KG1 (cell line): ENCODE results near the gene F13A1.
"Not testable (repeated sequence)": the region's sequence is repeated elsewhere in the genome, so short reads cannot be mapped to it uniquely, and the experiment has no call there.

ENCODE experiments used
- DNase-seq: peaks from one replicate; lab custom pipeline; 2025; lab: John Stamatoyannopoulos, UW

Gene F13A1

DNA sequence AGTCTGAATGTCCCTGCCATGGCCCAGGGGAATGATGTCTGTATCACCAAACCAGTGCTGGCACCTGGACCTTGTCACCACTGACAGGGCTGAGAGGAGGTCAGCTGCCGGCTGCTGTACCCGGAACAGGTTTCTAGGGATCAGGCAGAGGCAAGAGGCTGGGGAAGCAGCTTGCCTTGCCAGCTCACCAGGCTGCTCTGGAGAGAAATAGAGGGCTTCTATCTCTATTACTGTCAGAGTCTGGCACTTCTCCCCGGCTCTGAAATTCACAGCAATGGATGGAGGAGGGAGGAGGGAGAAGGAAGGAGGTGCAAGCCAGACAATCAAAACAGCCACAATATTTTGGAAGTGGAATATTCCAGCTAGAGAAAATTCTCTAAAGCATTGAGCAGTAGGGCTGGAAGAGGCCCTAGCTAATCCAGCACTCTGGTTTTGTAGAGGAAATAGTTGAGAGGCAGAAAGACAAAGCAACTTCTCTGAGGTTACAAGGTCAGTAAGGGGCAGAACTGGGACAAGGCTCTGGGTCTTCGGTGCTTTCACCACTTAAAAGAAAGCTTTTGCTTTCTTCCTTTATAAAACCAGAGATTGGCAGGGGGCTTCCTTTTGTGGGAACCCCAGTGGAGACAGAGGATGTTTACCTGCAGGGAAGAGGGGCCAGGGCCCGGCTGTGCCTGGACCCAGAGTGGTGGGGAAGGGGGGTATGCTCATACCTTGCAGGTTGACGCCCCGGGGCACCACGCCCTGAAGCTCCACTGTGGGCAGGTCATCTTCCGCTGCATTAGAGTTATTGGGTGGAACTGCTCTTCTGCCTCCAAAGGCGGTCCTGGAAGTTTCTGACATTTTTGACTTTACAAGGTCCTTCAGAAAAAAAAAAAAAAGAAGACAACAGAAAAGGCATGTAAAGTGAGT, 2.4 kb downstream of the F13A1 start:
- DNase-seq, result no peak

DNA sequence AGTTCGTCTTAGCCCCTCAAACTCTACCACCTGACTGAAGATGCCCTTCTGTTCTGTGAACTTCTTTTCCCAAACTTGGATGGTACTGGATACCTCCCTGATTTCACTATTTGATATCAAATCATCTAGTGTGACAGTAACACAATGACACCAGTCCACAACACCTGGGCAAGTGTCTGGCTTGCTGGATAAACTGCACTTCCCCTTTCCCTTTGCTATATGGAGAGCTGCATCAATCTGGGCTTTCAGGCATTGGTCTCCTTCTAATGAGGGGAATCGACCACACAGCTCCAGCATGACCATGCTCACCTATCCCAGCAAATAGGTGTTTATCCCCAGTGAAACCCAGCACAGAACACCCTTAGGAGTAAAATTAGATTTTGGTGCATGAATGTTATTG, 3.1 kb downstream of the F13A1 start:
- no peak for DNase-seq

DNA sequence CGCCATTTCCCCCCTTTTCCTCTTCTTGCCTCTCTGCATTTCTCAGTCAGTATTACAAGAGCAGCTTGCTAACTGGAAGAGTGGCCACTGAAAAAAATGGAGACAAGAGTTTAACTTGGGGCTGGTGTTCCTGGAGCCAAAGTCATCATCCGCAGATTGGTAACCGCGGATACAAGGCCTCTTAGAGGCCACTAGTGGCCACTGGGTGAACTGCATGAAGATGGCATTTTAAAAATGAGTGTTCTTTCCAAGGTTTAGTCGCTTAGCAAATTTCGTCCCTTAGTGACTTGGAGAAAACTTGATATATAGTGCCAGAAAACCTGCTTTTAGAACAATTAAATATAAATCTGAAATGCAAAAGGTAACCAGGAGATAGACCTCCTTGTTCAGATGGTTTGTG, 4.8 kb downstream of the F13A1 start:
- no peak for DNase-seq

DNA sequence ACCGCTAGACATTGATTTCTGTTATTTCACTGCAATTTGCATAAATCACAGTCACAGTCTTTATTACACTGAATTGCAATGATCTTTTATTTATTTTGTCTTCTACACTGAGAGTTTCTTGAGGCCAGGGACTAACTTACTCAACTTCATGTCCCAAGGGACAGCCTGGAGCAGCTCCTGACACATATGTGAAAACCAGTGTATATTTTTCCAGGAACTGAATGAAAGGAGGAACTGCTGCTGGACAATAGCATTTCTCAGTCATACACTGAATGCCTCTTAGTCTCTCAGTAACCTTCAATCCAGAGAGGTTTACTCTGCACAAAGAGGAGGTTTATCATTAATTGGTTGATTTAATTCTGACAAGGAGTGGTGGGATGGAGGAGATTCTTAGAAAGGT, 5.9 kb downstream of the F13A1 start:
- DNase-seq, result no peak

DNA sequence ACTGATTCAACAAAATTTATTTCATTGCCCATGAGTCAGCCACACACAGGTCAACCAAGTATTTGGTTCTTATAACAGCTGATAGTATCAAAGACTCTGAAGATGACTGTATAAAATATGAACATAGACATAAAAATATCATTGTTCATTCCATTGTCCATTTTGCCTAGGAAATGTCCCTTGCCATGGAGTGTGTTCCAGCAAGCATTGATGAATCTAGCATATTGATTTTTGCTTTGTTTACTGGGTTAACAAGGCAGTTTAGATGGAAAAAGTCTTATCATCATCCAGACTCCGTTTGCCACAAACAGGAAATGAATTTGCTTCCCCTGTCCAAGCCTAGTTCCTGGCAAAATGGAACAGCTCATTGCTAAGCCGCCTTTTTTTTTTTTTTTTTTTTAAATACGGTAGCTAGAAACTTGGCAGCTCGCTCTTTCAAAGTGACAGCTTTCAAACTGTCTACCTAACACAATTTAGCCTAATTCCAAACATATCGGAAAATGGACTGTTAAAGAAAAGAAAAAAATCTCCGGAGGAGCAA, 7.5 kb downstream of the F13A1 start:
- DNase-seq, result no peak

DNA sequence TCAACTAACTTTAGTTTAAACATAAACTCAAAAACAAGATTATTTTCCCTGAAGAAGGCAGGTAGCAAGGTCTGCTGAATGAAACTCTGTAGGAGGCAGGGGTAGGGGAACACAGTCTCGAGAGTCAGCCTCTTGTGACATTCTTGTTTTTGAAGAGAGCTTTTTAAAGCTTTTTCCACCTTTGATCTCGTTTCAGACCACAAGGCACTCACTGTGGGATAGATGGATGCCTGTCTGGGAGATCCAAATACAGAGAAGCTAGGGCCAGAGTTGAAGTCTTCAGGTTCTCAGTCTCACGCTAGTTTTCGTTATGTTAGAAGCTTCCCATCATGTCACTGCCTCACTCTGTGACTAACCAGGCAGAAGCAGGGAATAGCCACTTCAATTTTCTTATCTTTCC, 14.9 kb downstream of the F13A1 start:
- no peak for DNase-seq

DNA sequence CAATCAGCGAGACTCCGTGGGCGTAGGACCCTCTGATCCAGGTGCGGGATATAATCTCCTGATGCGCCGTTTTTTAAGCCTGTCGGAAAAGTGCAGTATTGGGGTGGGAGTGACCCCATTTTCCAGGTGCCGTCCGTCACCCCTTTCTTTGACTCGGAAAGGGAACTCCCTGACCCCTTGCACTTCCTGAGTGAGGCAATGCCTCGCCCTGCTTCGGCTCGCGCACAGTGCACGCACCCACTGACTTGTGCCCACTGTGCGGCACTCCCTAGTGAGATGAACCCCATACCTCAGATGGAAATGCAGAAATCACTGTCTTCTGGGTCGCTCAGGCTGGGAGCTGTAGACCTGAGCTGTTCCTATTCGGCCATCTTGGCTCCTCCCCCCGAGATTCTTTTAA, 20.1 kb downstream of the F13A1 start:
- not testable (repeated sequence) for DNase-seq

DNA sequence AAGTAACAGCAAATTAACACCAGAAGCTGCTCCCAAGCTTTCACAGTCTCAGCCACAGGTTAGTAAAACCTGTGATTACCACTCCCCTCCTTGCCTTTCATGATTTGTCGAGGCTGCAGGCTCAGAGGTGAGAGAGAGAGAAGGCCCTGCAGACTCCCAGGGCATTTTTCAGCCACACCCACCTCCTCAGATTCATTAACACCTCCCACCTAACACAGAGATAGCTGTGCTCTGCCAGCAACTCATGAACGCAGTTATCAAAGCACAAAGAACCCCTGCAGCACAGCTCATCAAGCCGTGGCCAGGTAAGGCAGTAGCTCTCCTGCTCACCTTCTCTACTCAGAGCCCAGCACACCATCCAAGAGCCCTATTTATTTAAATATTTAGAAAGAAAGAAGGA, 27.1 kb downstream of the F13A1 start:
- no peak for DNase-seq

DNA sequence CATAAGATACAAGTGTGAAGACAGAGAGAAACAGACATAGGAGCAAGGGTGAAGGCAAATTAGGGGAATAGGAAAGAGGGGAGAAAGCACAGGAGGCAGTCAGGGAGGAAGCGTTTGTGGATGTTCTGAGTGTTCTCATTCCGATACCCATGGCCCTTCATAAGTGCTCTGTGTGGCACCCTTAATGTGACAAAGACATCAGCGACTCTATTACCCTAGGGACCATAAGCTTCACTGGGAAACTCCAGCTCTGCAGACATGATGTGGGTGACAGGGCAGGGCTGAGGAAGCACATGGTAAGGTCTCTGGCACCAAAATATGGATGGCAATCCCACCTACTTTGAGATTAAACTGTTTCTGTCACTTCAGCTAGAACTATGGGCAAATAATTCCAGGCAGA, 33.0 kb downstream of the F13A1 start:
- no peak for DNase-seq

DNA sequence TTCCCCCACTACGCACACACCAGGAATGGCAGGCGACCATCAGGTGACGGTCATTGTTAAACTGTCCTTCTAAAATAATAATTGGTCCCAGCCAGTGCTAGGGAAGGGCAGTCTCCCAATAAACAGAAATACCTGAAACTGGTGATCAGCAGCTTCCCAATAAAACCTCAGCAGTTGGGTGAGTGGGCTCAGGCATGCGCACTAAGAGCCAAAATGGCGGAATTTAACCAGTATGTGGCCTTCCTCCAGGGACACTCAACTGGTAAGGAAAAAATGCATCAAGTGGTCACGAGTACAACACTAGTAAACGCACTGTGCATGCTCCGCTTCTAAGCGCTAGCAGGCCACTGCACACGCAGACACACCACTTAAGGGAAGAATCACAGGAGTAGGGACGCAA, 34.8 kb downstream of the F13A1 start:
- DNase-seq, result no peak

DNA sequence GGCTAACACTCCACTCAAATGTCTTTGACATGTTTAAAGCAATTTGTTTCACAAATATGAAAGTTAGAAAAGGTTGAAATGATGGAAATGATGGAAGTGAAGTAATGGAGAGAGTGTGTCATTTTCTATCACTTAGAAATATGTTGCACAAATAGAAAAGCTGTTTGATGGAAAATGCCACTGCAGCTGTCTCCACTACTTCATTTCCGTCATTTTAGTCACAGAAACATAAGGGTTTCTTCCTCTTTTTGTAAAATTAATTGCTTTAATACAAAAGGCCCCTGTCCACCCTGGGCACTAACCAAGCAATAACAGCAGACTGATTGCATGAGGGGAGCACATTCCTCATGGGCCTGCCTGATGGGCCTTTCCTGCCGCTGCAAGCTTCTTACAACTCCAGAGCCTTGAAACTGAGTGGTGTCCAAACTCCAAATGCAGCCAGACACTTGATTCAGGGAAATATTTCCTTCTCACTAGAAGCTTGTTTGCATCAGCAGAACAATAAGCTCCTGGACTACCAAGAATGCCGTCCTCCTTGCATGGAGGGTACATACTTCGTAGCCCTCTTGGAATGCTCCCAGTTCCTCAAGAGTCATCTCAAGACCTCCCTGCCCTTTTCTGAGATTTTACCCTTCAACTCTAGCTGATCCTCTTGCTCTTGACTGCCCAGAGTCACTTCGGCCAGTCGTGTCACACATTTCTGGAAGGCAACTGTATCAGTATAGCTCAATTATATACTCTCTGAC, 36.1 kb downstream of the F13A1 start:
- no peak for DNase-seq

DNA sequence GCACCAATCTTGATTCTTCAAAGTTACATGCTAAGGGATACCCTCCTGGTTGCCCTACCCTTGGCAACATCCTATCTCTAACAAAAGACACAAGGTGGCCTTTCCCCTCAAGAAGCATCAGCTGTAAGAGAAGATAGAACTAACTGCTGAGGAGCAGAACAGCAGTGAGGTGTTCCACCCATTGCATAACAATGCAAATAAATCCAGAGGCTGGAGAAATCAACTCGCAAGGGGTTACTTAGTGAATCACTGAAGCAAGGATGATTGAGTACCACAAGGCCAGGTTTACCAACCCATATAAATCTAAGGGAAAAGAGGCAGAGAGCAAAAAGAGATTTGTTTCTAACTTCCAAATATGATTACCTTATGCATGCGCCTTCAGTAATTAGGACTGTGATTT, 36.7 kb downstream of the F13A1 start:
- DNase-seq, result no peak

DNA sequence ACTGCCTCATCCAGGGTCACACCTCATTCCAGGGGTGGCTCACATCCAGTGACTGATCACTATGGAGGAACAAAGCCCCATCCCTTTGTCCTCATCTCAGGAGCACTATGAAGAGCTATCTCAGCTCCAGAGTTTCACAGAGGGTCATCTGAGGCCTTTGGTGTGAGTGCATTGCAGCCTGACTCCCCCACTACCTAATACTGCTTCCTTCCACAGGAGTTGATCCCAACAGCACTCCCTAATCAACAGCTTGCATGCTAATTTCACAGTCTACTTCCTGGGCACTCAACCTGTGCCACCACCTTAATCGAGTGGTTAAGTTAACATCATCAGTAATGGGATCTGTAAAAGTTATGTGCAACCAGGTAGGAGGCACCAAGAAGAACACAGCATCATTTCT, 37.7 kb downstream of the F13A1 start:
- no peak for DNase-seq

DNA sequence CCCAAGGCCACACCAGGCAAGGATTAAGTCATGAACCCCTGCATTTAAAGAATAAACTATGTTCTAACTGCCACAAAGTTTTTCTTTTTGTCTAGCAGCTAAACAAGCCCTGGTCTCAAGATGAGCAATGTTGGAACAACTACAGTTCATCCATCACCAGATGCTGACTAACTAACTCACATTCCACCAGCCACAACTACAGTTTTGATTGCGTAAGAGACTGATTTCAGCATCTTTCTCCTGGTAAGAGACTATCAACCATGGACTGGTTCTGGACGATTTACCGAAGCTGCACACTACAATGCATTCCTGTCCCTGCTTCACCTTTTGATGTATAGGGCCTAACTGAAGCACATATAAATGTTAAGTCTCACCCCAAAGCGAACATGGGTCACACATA, 43.0 kb downstream of the F13A1 start:
- no peak for DNase-seq

DNA sequence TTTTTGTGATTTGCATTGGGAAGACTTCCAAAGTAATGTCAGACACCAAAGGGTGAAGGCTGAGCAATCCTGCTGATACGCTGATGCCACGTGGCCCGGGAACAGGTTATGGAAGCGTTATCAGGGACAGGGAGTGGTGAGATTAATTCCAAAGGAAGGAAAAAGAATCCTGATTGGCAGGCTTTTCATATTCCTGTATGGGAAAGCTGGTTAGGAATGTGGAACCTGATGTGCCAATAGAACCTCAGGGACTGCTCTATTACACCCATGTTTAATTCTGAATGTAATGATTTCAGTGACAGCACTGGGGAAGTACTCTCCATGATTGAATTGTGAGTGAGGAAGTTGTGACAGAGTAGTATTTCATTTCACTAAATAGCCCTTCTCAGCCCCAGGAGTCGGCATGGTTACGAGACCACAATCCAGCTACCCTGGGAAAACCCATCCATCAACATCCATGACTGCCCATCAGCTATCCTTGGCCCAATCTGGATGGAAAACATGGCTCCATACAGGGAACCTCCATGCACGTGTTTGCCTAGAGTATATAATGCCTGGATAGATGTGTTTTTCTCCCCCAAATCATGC, 49.4 kb downstream of the F13A1 start:
- no peak for DNase-seq

DNA sequence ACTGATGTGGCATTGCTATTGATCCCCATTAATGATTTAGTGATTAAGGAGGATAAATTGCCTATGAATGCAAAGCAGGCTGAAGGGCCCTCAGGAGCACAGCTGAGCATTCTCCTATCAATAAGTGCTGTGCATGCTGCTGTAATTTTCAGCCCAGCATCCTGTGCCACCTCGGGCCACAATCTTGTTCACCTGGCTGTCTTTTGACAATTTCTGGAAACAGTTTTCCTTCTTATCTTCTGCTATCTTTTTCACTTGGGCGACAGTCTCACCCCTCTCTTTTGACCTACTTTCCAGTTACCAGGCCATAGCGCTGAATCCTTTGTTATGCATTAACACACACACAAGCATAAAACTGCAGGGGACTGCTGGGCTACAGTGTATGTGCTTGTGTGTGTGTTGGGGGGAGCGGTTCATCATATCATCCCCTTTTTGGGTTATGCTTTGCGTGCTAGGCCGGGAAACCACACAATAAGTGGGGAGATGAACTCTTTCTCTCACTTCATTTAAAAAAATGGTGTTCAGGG, 60.2 kb downstream of the F13A1 start:
- DNase-seq, result no peak

DNA sequence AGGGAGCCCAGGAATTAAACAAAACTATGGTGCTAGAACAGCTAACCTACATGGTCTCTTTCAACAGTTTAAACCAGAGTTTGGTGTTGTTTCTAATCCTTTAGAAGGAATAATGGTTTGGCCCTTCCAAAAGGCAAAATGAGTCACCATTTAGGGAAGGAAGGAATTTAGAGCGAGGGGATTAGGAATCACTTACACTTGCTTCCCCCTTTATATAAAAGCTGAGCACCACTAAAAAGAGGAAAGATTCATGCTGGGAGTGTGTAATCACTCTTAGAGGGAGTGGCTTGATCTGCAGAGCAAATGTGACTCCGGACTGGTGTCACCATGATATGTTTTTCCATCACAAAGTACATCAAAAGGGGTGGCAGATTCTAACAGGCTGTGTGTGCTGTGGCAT, 63.6 kb downstream of the F13A1 start:
- no peak for DNase-seq

DNA sequence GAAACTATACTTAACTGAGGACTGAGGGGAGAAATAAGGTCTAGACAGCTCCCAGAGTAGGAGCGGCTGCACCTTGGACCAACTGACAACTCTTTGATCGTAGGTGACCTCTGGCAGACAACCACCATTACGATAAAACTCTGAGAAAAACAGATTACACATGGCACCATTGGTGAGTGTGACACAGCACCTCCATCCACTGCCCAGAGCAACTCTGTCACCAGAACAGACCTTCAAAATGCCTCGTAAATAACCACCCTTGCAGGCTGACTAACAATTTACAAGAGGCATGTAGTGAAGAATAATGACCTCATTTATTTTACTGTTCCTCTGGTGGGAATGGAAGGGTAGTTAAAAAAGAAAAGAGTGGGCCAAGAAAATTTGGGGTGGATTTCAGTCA, 64.2 kb downstream of the F13A1 start:
- DNase-seq, result no peak

DNA sequence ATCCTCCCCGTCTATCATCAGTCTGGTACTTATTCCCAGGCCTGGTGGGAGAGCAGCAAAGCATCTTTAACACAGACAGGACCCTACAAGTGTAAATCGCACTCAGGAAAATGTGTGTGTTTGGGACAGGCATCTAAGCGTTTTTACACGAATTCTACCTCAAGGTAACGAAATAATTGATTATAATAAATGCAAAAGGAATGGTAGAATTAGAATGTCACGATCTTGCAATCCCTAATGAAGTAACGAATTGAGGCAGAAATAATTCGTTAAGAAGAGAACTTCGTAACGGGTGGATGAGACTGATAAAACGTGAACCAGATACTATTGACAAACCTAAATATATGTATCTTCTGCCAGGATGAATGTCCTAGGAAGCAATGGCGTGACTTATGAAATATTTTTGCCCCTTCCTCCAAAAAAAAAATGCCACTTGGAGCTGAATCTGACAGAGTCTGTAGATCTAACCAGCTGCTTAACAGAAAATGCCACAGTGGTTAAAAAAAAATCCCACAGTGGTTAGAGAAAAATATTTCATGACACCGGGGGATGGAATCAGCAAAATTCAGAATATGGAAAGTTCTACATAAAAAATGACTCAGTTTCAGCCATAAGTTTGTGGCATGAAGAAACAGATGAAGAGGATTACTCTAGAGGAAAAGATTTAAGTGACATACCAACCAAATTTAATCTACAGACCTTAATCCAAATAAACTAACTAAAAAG, 68.7 kb downstream of the F13A1 start:
- DNase-seq, result no peak

DNA sequence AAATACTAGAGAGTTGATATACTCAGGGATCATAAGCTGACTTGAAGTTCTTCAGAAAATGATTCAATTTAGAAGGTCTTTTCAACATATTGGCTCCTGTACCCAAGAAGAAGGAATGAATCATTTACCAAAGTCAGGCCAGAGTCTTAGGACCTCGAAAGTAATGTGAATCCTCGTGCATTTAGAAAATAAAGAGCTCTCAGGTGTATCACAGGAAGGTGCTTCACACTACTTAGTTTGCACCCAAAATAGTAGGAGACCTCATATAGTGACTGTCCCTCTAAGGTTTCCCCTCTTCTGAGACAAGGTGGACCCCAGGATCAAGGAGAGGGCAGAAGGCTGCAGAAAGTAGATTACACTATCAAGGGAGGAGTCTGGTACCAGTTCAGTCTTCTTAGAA, 71.8 kb downstream of the F13A1 start:
- no peak for DNase-seq

DNA sequence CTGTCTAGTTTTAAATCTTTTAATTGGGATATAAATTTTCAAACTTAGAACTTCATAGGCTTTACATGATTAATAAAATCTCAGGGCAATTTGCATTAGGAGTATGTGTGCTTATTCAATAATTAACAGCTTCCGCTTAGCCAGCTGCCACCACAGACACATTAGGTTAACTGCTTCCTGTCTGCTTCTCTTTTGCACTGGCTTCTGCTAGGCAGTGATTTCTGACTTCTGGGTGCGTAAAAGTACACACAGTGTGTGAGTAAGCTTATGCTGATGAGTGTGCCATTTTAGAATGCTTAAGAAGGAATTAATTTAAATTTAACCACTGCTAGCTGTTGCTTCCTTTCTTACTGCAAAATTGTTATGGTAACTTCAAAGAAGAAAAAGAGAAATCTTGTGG, 73.9 kb downstream of the F13A1 start:
- DNase-seq, result no peak

DNA sequence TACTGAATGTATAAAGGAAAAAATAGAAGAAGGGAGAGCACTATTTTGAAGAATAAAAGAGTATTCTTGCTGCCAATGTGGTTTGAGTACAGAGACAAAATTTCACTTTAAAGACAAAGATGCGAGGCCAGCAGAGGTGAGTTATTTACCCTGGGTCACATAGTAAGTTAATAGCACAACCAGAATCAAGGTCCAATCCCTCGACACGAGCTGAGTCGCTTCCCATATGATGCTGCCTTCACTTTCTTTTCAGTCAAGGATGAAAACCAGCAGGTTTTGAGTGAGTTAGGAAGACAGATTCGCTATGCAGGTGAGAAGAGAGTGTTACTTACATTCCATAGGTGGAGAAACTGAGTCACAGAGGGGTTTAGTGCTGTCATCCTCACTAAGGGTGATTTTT, 75.8 kb downstream of the F13A1 start:
- DNase-seq, result no peak
